Activated naive CD8-positive, alpha-beta T cell (primary cell): Measurements from ENCODE around the gene TPRX1.
A peak's percentile ranks its signal among the peaks of the same experiment; 100 is the strongest.
"Not testable (repeated sequence)": the region's sequence is repeated elsewhere in the genome, so short reads cannot be mapped to it uniquely, and the experiment has no call there.

Source experiments
- H3K27ac Mint-ChIP-seq: one replicate; pipeline ENCODE4 v1.8.0; 2021; ENCODE audit warnings: mixed read lengths
- H3K27me3 Mint-ChIP-seq: one replicate; pipeline ENCODE4 v1.8.0; 2021; ENCODE audit warnings: mixed read lengths
- H3K36me3 Mint-ChIP-seq: one replicate; pipeline ENCODE4 v1.8.0; 2021; ENCODE audit warnings: mixed read lengths
- H3K4me1 Mint-ChIP-seq: one replicate; pipeline ENCODE4 v1.8.0; 2021; ENCODE audit warnings: low read depth, mixed read lengths
- H3K4me3 Mint-ChIP-seq: one replicate; pipeline ENCODE4 v1.8.0; 2021; ENCODE audit warnings: mild to moderate bottlenecking, mixed read lengths
- H3K9me3 Mint-ChIP-seq: one replicate; pipeline ENCODE4 v1.8.0; 2021; ENCODE audit warnings: low read depth, mixed read lengths

TPRX1 gene, protein sequence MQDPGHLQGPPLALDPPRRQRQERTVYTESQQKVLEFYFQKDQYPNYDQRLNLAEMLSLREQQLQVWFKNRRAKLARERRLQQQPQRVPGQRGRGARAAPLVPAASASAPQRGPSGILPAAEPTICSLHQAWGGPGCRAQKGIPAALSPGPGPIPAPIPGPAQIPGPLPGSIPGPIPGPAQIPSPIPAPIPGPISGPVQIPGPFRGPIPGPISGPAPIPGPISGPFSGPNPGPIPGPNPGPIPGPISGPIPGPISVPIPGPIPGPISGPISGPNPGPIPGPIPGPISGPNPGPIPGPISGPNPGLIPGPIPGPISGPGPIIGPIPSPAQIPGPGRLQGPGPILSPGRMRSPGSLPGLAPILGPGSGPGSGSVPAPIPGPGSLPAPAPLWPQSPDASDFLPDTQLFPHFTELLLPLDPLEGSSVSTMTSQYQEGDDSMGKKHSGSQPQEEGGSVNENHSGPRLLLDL

GRCh38 chr19:47804451-47804850 lies at the start of gene TPRX1:
Gene TPRX1 (minus strand): TSS chr19:47804551. CDS start chr19:47804539, 12 bp downstream.
- H3K4me3 Mint-ChIP-seq, H3K36me3 Mint-ChIP-seq, H3K27me3 Mint-ChIP-seq, H3K27ac Mint-ChIP-seq, H3K9me3 Mint-ChIP-seq, H3K4me1 Mint-ChIP-seq: not testable (repeated sequence)

DNA sequence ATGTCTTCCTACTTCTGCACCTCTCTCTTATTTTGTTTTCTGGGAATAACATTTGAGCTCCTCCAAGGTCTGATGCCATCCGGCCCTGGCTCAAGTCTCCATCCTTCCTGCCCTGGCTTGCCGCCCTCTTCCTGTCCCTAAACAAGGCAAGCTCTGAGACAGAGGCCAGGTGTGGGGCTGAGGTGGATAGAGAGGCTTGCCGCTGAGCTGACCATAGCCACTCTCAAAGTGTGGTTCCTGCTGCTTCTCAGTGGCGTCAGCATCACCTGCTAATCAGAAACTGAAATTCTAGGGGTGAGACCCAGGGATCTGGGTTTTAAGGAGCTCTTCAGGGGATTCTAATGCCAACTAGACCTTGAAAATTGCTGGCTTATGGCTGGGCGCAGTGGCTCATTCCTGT lies 48.7 kb upstream of the TPRX1 start:
- no peak overlapping the region for H3K27ac Mint-ChIP-seq
- peaks cover 15% of the 10 kb centered on the region for H3K27me3 Mint-ChIP-seq
- H3K9me3 Mint-ChIP-seq, result no peaks in the 10 kb centered on the region
- H3K4me3 Mint-ChIP-seq, result no peak overlapping the region
- peaks cover 17% of the 10 kb centered on the region for H3K4me1 Mint-ChIP-seq
- H3K36me3 Mint-ChIP-seq, result no peaks in the 10 kb centered on the region

DNA sequence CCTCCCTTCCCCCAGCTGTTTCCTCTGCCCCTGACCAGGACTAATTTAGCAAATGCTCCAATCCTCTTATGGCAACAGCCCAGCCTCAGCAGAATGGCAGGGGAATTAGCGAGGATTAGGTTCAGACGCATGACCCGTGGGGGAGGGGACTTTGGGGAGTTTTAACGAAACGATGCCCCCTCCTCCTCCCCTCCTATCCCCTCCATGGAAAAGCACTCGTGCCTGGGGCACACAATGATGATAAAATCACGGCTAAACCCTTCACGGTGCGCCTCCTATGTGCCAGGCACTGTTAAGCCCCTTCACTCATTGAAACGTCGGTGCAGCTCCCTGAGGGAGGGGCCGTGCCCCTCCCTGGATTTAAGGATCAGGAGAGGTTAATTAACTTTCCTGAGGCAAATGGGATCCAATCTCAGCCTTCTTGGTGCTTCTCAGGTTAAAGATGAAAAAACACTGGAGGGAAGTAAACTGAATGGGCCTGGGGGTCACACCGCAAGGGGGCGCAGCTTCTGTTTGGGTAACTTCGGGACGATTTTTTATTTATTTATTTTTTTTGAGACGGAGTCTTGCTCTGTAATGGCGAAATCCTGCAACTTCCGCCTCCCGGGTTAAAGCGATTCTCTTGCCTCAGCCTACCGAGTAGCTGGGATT lies 44.6 kb upstream of the TPRX1 start:
- H3K4me3 Mint-ChIP-seq, result peak overlapping the region; percentile 30
- no peaks in the 10 kb centered on the region for H3K9me3 Mint-ChIP-seq
- H3K4me1 Mint-ChIP-seq, result peaks cover 9% of the 10 kb centered on the region
- no peaks in the 10 kb centered on the region for H3K36me3 Mint-ChIP-seq
- H3K27ac Mint-ChIP-seq, result no peak overlapping the region
- peaks cover 20% of the 10 kb centered on the region for H3K27me3 Mint-ChIP-seq

DNA sequence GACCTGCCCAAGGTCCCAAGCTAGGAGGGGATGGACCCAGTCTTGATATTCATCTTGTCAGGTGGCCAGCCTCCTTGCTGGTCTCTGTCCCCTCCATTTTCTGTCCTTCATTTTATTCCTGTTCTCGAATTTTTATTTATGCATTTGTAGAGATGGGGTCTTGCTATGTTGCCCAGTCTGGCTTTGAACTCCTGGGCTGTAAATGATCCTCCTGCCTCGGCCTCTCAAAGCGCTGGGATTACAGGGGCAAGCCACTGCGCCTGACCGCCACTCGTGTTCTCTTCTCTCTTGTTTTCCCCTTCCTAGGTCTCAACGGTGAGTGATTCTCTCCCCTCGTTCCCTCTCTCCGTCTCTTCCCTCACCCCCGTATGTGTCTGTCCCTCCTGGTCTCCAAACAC lies 44.1 kb upstream of the TPRX1 start:
- peaks cover 5% of the 10 kb centered on the region for H3K4me1 Mint-ChIP-seq
- H3K4me3 Mint-ChIP-seq, result no peak overlapping the region
- H3K9me3 Mint-ChIP-seq, result no peaks in the 10 kb centered on the region
- H3K27me3 Mint-ChIP-seq, result peaks cover 21% of the 10 kb centered on the region
- no peak overlapping the region for H3K27ac Mint-ChIP-seq
- H3K36me3 Mint-ChIP-seq, result no peaks in the 10 kb centered on the region

GRCh38 chr19:47842941-47843340 lies 38.6 kb upstream of the TPRX1 start:
- no peak overlapping the region for H3K4me3 Mint-ChIP-seq
- H3K4me1 Mint-ChIP-seq, result no peaks in the 10 kb centered on the region
- no peaks in the 10 kb centered on the region for H3K9me3 Mint-ChIP-seq
- H3K27ac Mint-ChIP-seq, result no peak overlapping the region
- no peaks in the 10 kb centered on the region for H3K36me3 Mint-ChIP-seq
- peaks cover 11% of the 10 kb centered on the region for H3K27me3 Mint-ChIP-seq

GRCh38 chr19:47839913-47840312 lies 35.6 kb upstream of the TPRX1 start:
- H3K27ac Mint-ChIP-seq, result no peak overlapping the region
- no peaks in the 10 kb centered on the region for H3K36me3 Mint-ChIP-seq
- no peaks in the 10 kb centered on the region for H3K9me3 Mint-ChIP-seq
- H3K4me3 Mint-ChIP-seq, result no peak overlapping the region
- H3K4me1 Mint-ChIP-seq, result no peaks in the 10 kb centered on the region
- peaks cover 6% of the 10 kb centered on the region for H3K27me3 Mint-ChIP-seq

DNA sequence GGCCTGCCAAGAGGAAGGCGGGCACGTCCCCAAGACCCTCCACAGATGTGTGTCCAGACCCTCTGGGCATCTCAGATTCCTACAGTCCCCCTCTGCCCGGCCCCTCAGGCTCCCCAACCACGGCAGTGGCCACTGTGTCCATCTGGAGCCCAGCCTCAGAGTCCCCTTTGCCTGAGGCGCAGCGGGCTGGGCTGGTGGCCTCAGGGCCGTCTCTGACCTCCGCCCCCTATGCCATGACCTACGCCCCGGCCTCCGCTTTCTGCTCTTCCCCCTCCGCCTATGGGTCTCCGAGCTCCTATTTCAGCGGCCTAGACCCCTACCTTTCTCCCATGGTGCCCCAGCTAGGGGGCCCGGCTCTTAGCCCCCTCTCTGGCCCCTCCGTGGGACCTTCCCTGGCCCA lies 35.1 kb upstream of the TPRX1 start:
- no peaks in the 10 kb centered on the region for H3K36me3 Mint-ChIP-seq
- H3K27ac Mint-ChIP-seq, result no peak overlapping the region
- peaks cover 6% of the 10 kb centered on the region for H3K27me3 Mint-ChIP-seq
- H3K9me3 Mint-ChIP-seq, result no peaks in the 10 kb centered on the region
- no peaks in the 10 kb centered on the region for H3K4me1 Mint-ChIP-seq
- no peak overlapping the region for H3K4me3 Mint-ChIP-seq

- H3K9me3 Mint-ChIP-seq, result no peaks in the 10 kb centered on the region
- H3K4me3 Mint-ChIP-seq, result no peak overlapping the region
- no peaks in the 10 kb centered on the region for H3K4me1 Mint-ChIP-seq
- no peaks in the 10 kb centered on the region for H3K27me3 Mint-ChIP-seq
- H3K27ac Mint-ChIP-seq, result no peak overlapping the region
- no peaks in the 10 kb centered on the region for H3K36me3 Mint-ChIP-seq
These were observed 31.7 kb upstream of the TPRX1 start for GRCh38 chr19:47836038-47836437.

- Mint-ChIP-seq H3K36me3 (no peaks in the 10 kb centered on the region), H3K4me1 (no peaks in the 10 kb centered on the region), H3K27me3 (no peaks in the 10 kb centered on the region), H3K9me3 (no peaks in the 10 kb centered on the region), H3K27ac (no peak overlapping the region), H3K4me3 (no peak overlapping the region)
These were observed 28.4 kb upstream of the TPRX1 start for GRCh38 chr19:47832723-47833122.

GRCh38 chr19:47826800-47827199 lies 22.4 kb upstream of the TPRX1 start:
- Mint-ChIP-seq H3K27ac (no peak overlapping the region), H3K36me3 (no peaks in the 10 kb centered on the region), H3K4me1 (no peaks in the 10 kb centered on the region), H3K4me3 (no peak overlapping the region), H3K9me3 (no peaks in the 10 kb centered on the region), H3K27me3 (peaks cover 3% of the 10 kb centered on the region)

DNA sequence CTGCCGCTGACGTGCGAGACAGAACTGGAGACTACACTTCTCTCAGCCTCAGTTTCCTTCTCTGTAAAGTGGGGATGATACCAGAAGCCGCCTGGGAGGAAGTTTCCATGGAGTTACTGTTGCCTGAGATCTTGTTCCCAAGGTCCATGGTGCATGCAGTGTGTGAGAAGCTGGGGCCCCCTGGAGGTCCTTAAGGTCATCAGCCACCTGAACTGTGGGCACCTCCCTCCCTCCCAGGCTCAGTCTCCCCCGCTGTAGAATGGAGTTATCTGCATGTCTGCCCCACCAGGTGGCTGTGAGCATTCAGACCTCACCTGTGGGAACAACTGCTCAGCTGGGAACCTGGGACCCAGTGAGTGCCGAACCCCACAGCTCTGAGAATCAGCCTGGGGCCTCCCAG lies 20.0 kb upstream of the TPRX1 start:
- H3K4me3 Mint-ChIP-seq, result no peak overlapping the region
- H3K36me3 Mint-ChIP-seq, result no peaks in the 10 kb centered on the region
- H3K27ac Mint-ChIP-seq, result no peak overlapping the region
- peaks cover 15% of the 10 kb centered on the region for H3K27me3 Mint-ChIP-seq
- H3K9me3 Mint-ChIP-seq, result no peaks in the 10 kb centered on the region
- peaks cover 5% of the 10 kb centered on the region for H3K4me1 Mint-ChIP-seq

- Mint-ChIP-seq H3K9me3 (no peaks in the 10 kb centered on the region), H3K36me3 (no peaks in the 10 kb centered on the region), H3K4me1 (peaks cover 5% of the 10 kb centered on the region), H3K27me3 (peaks cover 21% of the 10 kb centered on the region), H3K27ac (no peak within 1 kb of the TSS), H3K4me3 (no peak within 1 kb of the TSS)
These were observed 17.2 kb upstream of the TPRX1 start, which contains the start of gene CRX for GRCh38 chr19:47821460-47822020. Gene CRX (plus strand): TSS chr19:47821937. CDS start chr19:47834444, 12,507 bp downstream.

- Mint-ChIP-seq H3K27me3 (peaks cover 21% of the 10 kb centered on the region), H3K27ac (no peak overlapping the region), H3K36me3 (no peaks in the 10 kb centered on the region), H3K4me3 (no peak overlapping the region), H3K9me3 (no peaks in the 10 kb centered on the region), H3K4me1 (peaks cover 5% of the 10 kb centered on the region)
These were observed 16.1 kb upstream of the TPRX1 start for GRCh38 chr19:47820410-47820809.

- Mint-ChIP-seq H3K36me3 (no peaks in the 10 kb centered on the region), H3K4me3 (no peak overlapping the region), H3K9me3 (no peaks in the 10 kb centered on the region), H3K27me3 (peaks cover 21% of the 10 kb centered on the region), H3K27ac (no peak overlapping the region), H3K4me1 (peaks cover 5% of the 10 kb centered on the region)
These were observed 15.5 kb upstream of the TPRX1 start for GRCh38 chr19:47819858-47820257.

- H3K27me3 Mint-ChIP-seq, result peaks cover 21% of the 10 kb centered on the region
- H3K9me3 Mint-ChIP-seq, H3K36me3 Mint-ChIP-seq, H3K4me1 Mint-ChIP-seq, H3K4me3 Mint-ChIP-seq, H3K27ac Mint-ChIP-seq: not testable (repeated sequence)
These were observed 13.9 kb upstream of the TPRX1 start for GRCh38 chr19:47818221-47818620.
